HG02588 (cell line): ENCODE results near the gene ZNF70.
"Not testable (repeated sequence)": the region's sequence is repeated elsewhere in the genome, so short reads cannot be mapped to it uniquely, and the experiment has no call there.

Source experiments
- ATAC-seq: cut with Tn5 transposase; IDR thresholded peaks from one replicate; pipeline ENCODE4 v1.9.1; 2021; ENCODE audit warnings: mild to moderate bottlenecking, moderate library complexity; ENCODE audit not compliant: unreplicated experiment

The ZNF70 gene

GRCh38 chr22:23760056-23760455, 9.1 kb upstream of the ZNF70 start:
- ATAC-seq = no peak

GRCh38 chr22:23759566-23759965, 8.7 kb upstream of the ZNF70 start:
- ATAC-seq = no peak

GRCh38 chr22:23756891-23757290, 6.0 kb upstream of the ZNF70 start:
- no peak for ATAC-seq

- no peak for ATAC-seq
Measured at GRCh38 chr22:23755711-23756110, 4.8 kb upstream of the ZNF70 start.

- no peak for ATAC-seq
Measured at GRCh38 chr22:23754980-23755636, 4.2 kb upstream of the ZNF70 start.

GRCh38 chr22:23754220-23754919, 3.5 kb upstream of the ZNF70 start, which contains the start of gene VPREB3:
Gene VPREB3, minus strand, starts transcription at chr22:23754425. Its CDS starts 62 bp downstream, at chr22:23754363.
- ATAC-seq = no peak

GRCh38 chr22:23753385-23753784, 2.5 kb upstream of the ZNF70 start:
- no peak for ATAC-seq

- no peak for ATAC-seq
Measured at GRCh38 chr22:23752750-23753149, 1.8 kb upstream of the ZNF70 start.

- no peak for ATAC-seq
Measured at GRCh38 chr22:23752090-23752691, 1.3 kb upstream of the ZNF70 start.

GRCh38 chr22:23751441-23751996, 607 bp upstream of the ZNF70 start:
- no peak for ATAC-seq

GRCh38 chr22:23750367-23750713, 572 bp downstream of the ZNF70 start:
- ATAC-seq = no peak

- ATAC-seq = no peak
Measured at GRCh38 chr22:23749841-23750301, 1.0 kb downstream of the ZNF70 start.

GRCh38 chr22:23745791-23746190, 5.1 kb downstream of the ZNF70 start:
- ATAC-seq = no peak

- ATAC-seq = no peak
Measured at GRCh38 chr22:23744485-23744884, 6.4 kb downstream of the ZNF70 start.

- ATAC-seq = no peak
Measured at GRCh38 chr22:23744001-23744400, 6.9 kb downstream of the ZNF70 start.

GRCh38 chr22:23743303-23743705, 7.6 kb downstream of the ZNF70 start:
- ATAC-seq = no peak

GRCh38 chr22:23742505-23743264, 8.2 kb downstream of the ZNF70 start:
- ATAC-seq = no peak

GRCh38 chr22:23737696-23738095, 13.2 kb downstream of the ZNF70 start:
- no peak for ATAC-seq

GRCh38 chr22:23728108-23728507, 22.8 kb downstream of the ZNF70 start:
- not testable (repeated sequence) for ATAC-seq

- no peak for ATAC-seq
Measured at GRCh38 chr22:23722724-23723123, 28.2 kb downstream of the ZNF70 start.

GRCh38 chr22:23722160-23722559, 28.8 kb downstream of the ZNF70 start:
- no peak for ATAC-seq
